Omental fat pad (tissue), 4 donors: Measurements from ENCODE around the gene AGAP1. TPM values are rescaled to one million over a fixed set of nuclear protein-coding genes. Genes with fewer than 3 reads are reported as not detected.

ENCODE experiments used
- ATAC-seq: fragments of 150-250 bp; one replicate; pipeline ENCODE4 v1.9.1; 2016; ENCODE audit warnings: mild to moderate bottlenecking, moderate library complexity; ENCODE audit not compliant: low FRiP score
- DNase-seq: peaks from one replicate; pipeline ENCODE4 v3.0.0-alpha.2; 2019; ENCODE audit warnings: low spot score
- total RNA-seq, 4 donors: library from RNA; depleted of rRNA; stranded (reverse); fragments of >200 nt; gene quantifications; one replicate each; pipeline ENCODE4 v1.1.0, GENCODE V29; 2016
- TF ChIP-seq, protein P1 (sequence below), 3 donors: fragments of 450-650 bp; IDR thresholded peaks; one replicate each; pipeline ENCODE4 v1.5.1; 2016 to 2017; ENCODE audit warnings: antibody characterized with exemption in 3 of 3, mild to moderate bottlenecking in 3 of 3, moderate library complexity in 2 of 3

Gene AGAP1
- total RNA-seq, 4 donors from 2014 or later: 15.5 to 24.3 (median 16.2) TPM

- ATAC-seq: no peak
- TF ChIP-seq, protein P1, sequence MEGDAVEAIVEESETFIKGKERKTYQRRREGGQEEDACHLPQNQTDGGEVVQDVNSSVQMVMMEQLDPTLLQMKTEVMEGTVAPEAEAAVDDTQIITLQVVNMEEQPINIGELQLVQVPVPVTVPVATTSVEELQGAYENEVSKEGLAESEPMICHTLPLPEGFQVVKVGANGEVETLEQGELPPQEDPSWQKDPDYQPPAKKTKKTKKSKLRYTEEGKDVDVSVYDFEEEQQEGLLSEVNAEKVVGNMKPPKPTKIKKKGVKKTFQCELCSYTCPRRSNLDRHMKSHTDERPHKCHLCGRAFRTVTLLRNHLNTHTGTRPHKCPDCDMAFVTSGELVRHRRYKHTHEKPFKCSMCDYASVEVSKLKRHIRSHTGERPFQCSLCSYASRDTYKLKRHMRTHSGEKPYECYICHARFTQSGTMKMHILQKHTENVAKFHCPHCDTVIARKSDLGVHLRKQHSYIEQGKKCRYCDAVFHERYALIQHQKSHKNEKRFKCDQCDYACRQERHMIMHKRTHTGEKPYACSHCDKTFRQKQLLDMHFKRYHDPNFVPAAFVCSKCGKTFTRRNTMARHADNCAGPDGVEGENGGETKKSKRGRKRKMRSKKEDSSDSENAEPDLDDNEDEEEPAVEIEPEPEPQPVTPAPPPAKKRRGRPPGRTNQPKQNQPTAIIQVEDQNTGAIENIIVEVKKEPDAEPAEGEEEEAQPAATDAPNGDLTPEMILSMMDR (IDR thresholded peaks at IDR 0.05): no peak
- no peak for DNase-seq
These were observed 462.6 kb downstream of the AGAP1 start for GRCh38 chr2:235956281-235956970.

DNA sequence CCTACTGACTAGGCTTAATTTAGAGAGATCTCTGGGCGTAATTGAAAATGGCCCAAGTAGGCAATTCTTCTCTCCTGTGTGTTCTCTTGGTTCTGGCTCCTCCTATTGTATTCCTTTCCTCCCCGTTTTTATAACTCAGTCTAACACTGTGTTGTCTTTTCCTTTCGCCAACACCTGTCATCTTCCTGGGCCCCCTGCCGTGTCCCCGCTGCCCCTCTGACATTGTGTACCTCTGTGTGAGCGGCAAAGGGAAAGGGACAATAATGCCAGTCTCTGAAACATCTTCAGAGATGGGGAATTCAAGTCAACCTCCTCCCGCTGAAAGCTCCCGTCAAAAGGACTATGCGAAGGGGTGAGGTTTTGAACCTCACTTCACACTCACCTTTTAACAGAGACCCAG, 463.4 kb downstream of the AGAP1 start:
- ATAC-seq (no peak), DNase-seq (no peak)
- TF ChIP-seq, protein P1 (IDR thresholded peaks at IDR 0.05): no peak

- ATAC-seq (no peak), DNase-seq (no peak)
- TF ChIP-seq, protein P1 (IDR thresholded peaks at IDR 0.05): no peak
These were observed 464.5 kb downstream of the AGAP1 start for GRCh38 chr2:235958221-235958930.

DNA sequence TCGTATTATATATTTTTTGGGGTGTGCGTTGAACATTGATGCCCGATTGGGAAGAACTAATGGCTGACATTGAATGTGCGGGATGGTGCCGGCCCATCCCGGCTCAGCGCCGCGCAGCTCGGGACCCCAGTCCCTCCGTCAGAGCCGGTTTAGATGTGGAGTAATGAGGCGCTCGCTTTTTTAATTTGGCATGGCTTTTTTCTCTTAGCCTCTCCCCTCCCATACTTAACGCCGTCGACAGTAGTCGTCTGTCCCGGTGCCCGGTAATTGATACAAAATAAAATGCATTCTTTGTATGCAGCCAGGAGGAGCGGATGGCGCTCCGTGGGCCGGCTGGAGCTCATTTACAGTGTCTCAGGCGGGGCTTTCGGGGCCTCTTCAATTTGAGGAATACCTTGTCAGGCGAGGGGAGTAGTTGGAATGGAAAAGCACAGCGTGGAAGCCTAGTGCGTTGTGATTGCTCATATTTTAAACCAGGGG, 465.1 kb downstream of the AGAP1 start:
- TF ChIP-seq, protein P1 (IDR thresholded peaks at IDR 0.05): no peak
- no peak for DNase-seq
- no peak for ATAC-seq

- TF ChIP-seq, protein P1 (IDR thresholded peaks at IDR 0.05): no peak
- ATAC-seq (no peak), DNase-seq (no peak)
These were observed 466.3 kb downstream of the AGAP1 start for GRCh38 chr2:235960011-235960715.

- no peak for DNase-seq
- TF ChIP-seq, protein P1 (IDR thresholded peaks at IDR 0.05): no peak
- ATAC-seq: no peak
These were observed 467.1 kb downstream of the AGAP1 start for GRCh38 chr2:235960716-235961640.
